Breast epithelium (tissue), 3 donors: Measurements from ENCODE around the gene AKAP7.

ENCODE experiments used
- CTCF ChIP-seq, 3 donors: fragments of 450-650 bp; IDR thresholded peaks; one replicate each; pipeline ENCODE4 v1.5.1; 2016 to 2017; ENCODE audit warnings: antibody characterized with exemption in 3 of 3, mild to moderate bottlenecking in 3 of 3, moderate library complexity in 3 of 3
- POLR2AphosphoS5 ChIP-seq, 3 donors: sonication (generic); formaldehyde crosslinking; IDR thresholded peaks; one replicate each; pipeline ENCODE4 v1.6.1; 2017; ENCODE audit warnings: antibody characterized with exemption in 3 of 3

DNA sequence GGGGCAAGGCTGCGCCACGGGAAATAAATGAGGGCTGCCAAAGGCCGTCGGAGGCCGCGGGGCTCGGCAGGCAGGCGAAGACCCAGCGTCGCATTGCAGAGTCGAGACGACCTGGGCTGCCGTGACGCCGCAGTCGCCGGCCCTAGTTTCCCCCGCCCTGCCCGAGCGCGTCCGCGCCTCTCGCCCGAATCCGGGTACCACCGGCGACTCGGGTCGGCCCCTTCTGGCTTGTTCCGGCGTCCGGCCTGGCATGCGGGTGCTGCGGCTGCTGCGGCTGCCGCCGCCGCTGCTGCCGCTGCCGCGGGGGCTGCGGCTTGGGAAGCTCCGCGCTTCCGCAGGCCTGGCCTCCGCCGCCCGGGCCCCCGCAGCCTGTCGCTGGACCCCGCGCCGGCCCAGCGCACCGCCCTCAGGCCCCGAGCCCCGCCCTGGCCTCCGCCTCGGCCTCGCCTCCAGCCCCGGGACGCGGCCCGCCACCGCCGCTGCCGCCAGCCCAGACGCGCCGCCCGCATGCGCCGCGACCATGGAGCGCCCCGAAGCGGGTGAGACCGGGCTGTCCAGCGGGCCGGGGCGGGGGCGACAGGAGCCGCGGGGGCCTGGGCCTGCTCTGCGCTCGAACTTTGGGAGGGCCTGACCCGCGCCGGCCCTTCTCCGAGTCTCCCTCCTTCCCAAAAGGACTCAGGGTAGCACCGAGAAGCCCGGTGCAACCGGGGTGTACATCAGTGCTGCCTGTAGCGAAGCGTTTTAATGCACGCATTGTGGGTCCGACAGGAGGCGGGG is at the start of gene AKAP7:
- TF ChIP-seq CTCF (IDR thresholded peaks at IDR 0.05), result no peak
- peak; percentile 17 to 79 (median 65) for TF ChIP-seq POLR2AphosphoS5 (IDR thresholded peaks at IDR 0.05)
